ENCODE results near the gene SLC49A3. TPM values are rescaled to one million over a fixed set of nuclear protein-coding genes. Genes with fewer than 3 reads are reported as not detected.

The SLC49A3 gene
- total RNA-seq, 1 experiment from 2014 or later: 5.5 TPM

DNA sequence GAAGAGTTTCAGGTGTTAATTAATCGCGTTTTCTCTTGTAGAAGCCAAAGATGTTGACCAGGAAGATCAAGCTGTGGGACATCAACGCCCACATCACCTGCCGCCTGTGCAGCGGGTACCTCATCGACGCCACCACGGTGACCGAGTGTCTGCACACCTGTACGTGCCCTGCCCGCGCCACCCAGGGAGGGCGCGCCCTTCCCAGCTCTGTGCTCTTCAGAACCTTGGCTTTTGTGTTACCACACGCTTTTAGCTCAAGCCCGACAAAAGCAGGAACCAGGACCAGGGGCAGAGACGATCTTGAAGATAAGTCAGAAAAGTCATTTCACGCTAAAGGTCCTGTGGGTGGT, 44.7 kb upstream of the SLC49A3 start:
- H4K20me1 ChIP-seq (ENCODE audit: insufficient read depth): no peaks in the 10 kb centered on the region
- ChIA-PET RAD21 (ENCODE audit: low non-redundant PET in 1 of 2, low total read pairs in 2 of 2, uncharacterized antibody in 2 of 2, unreplicated experiment in 2 of 2) (no interaction called here), CTCF (no interaction called here), POLR2A (no interaction called here)
- intact Hi-C loops (cut with micrococcal nuclease): no loop called here
- H3K27ac ChIP-seq (ENCODE audit: low read depth, low read length): no peak overlapping the region
- H3K4me3 ChIP-seq (replicated peaks in 1 of 2; ENCODE audit: low read depth in 1 of 2, low read length in 2 of 2): no peak overlapping the region
- no TSS peak for BruUV-seq (replicated peaks)
- H3K4me1 ChIP-seq (ENCODE audit: control insufficient read depth in 1 of 2, insufficient read depth in 2 of 2, low read length in 2 of 2): no peaks in the 10 kb centered on the region
- no peak for ATAC-seq
- H3K79me2 ChIP-seq (ENCODE audit: insufficient read depth, low read length): peaks cover 5% of the 10 kb centered on the region
- no peak for DNase-seq (ENCODE audit: low read depth, low spot score)
- no peak overlapping the region for H3K4me2 ChIP-seq (ENCODE audit: low read length)
- H3K27me3 ChIP-seq (ENCODE audit: insufficient read depth, low read length): no peaks in the 10 kb centered on the region
- TF ChIP-seq EGR1 (IDR thresholded peaks at IDR 0.05; ENCODE audit: low read depth) (no peak), ZFX (IDR thresholded peaks at IDR 0.05) (no peak), CBX3 (IDR thresholded peaks at IDR 0.05; ENCODE audit: low read depth) (no peak), ZNF274 (IDR thresholded peaks at IDR 0.05; ENCODE audit: low read depth, low read length) (no peak), ELF1 (IDR thresholded peaks at IDR 0.05; ENCODE audit: borderline replicate concordance, low read depth) (no peak)
- TF ChIP-seq, protein P1, sequence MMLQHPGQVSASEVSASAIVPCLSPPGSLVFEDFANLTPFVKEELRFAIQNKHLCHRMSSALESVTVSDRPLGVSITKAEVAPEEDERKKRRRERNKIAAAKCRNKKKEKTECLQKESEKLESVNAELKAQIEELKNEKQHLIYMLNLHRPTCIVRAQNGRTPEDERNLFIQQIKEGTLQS (IDR thresholded peaks at IDR 0.05): no peak
- H2AFZ ChIP-seq (ENCODE audit: low read depth, low read length, poor library complexity, severe bottlenecking): no peak overlapping the region
- no peaks in the 10 kb centered on the region for H3K9me3 ChIP-seq (ENCODE audit: control insufficient read depth in 1 of 2, insufficient read depth in 1 of 2, low read depth in 1 of 2, low read length in 2 of 2)
- H3K9ac ChIP-seq (ENCODE audit: low read length): no peak overlapping the region
- H3K36me3 ChIP-seq (ENCODE audit: control insufficient read depth in 1 of 2, insufficient read depth in 2 of 2, low read length in 2 of 2): peaks cover 16 to 35% of the 10 kb centered on the region in 2 experiments
- no peaks in the 10 kb centered on the region for H3K9me2 ChIP-seq (ENCODE audit: insufficient read depth)

DNA sequence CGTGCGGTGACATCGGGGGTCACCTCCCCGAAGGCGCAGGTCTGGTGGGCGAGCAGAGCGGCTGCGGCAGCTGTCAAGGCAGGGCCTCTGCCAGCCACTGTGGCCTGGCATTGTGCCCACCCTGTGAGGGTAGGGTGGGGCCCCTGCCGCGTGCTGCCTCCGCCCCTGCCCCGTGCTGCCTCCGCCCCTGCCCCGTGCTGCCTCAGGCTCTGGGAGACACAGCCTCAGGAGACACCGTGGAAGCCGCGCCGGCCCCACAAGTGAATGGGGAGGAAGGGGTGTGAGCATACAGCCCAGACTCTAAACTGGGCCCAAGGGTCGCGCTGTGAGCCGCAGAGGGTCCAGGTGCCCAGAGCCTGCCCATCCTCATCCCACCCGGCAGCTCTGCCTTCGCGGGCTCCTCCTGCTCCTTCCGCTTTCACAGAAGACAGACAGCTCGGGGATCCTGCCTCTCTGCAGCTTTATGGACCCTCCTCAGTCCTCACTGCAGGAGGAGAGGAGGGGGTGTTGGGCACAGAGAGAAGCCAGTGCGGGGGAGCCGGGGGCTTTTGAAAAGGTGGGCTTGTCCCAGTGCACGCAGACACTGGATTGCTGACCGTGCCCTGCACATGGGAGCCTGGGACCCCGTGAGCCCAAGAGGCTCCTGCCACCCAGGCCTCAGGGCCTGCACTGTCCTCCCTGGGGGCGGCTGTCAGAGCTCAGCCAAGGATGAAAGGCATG, 44.1 kb upstream of the SLC49A3 start:
- CTCF ChIA-PET: no interaction called here

More for the DNA sequence above, 44.1 kb upstream of the SLC49A3 start:
- no peaks in the 10 kb centered on the region for H3K9me3 ChIP-seq (ENCODE audit: control insufficient read depth in 1 of 2, insufficient read depth in 1 of 2, low read depth in 1 of 2, low read length in 2 of 2)
- no peaks in the 10 kb centered on the region for H3K4me1 ChIP-seq (ENCODE audit: control insufficient read depth in 1 of 2, insufficient read depth in 2 of 2, low read length in 2 of 2)
- no peak for ATAC-seq
- no peak for DNase-seq (ENCODE audit: low read depth, low spot score)
- H3K4me3 ChIP-seq (replicated peaks in 1 of 2; ENCODE audit: low read depth in 1 of 2, low read length in 2 of 2): no peak overlapping the region
- H3K36me3 ChIP-seq (ENCODE audit: control insufficient read depth in 1 of 2, insufficient read depth in 2 of 2, low read length in 2 of 2): peaks cover 16 to 35% of the 10 kb centered on the region in 2 experiments
- no peak overlapping the region for H3K9ac ChIP-seq (ENCODE audit: low read length)
- no peak for TF ChIP-seq POLR2AphosphoS5 (IDR thresholded peaks at IDR 0.05; ENCODE audit: low read depth, low read length)
- TF ChIP-seq RAD21 (IDR thresholded peaks at IDR 0.05; ENCODE audit: low read depth): no peak
- TF ChIP-seq SRF (IDR thresholded peaks at IDR 0.05; ENCODE audit: low read depth): no peak
- no peak for TF ChIP-seq JUND (IDR thresholded peaks at IDR 0.05)
- TF ChIP-seq TCF7L2 (IDR thresholded peaks at IDR 0.05; ENCODE audit: borderline replicate concordance, extremely low read depth, insufficient read depth, insufficient read length): no peak
- TF ChIP-seq ZNF274 (IDR thresholded peaks at IDR 0.05; ENCODE audit: low read depth, low read length): no peak
- TF ChIP-seq EZH2phosphoT487 (IDR thresholded peaks at IDR 0.05; ENCODE audit: borderline replicate concordance): no peak
- TF ChIP-seq YY1 (IDR thresholded peaks at IDR 0.05; ENCODE audit: extremely low read depth, insufficient replicate concordance, low read depth, low read length): no peak
- TF ChIP-seq, protein P2, sequence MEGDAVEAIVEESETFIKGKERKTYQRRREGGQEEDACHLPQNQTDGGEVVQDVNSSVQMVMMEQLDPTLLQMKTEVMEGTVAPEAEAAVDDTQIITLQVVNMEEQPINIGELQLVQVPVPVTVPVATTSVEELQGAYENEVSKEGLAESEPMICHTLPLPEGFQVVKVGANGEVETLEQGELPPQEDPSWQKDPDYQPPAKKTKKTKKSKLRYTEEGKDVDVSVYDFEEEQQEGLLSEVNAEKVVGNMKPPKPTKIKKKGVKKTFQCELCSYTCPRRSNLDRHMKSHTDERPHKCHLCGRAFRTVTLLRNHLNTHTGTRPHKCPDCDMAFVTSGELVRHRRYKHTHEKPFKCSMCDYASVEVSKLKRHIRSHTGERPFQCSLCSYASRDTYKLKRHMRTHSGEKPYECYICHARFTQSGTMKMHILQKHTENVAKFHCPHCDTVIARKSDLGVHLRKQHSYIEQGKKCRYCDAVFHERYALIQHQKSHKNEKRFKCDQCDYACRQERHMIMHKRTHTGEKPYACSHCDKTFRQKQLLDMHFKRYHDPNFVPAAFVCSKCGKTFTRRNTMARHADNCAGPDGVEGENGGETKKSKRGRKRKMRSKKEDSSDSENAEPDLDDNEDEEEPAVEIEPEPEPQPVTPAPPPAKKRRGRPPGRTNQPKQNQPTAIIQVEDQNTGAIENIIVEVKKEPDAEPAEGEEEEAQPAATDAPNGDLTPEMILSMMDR (IDR thresholded peaks at IDR 0.05 in 2 of 3, conservative IDR thresholded peaks at IDR 0.05 in 1 of 3; ENCODE audit: borderline replicate concordance in 1 of 3, insufficient read depth in 1 of 3, low read depth in 2 of 3, low read length in 2 of 3): no peak
- no peak for TF ChIP-seq ELF1 (IDR thresholded peaks at IDR 0.05; ENCODE audit: borderline replicate concordance, low read depth)
- TF ChIP-seq POLR2A (IDR thresholded peaks at IDR 0.05; ENCODE audit: borderline replicate concordance, extremely low read depth, insufficient read depth, insufficient read length): no peak
- TF ChIP-seq CEBPB (IDR thresholded peaks at IDR 0.05; ENCODE audit: low read depth): no peak
- TF ChIP-seq, protein P3, sequence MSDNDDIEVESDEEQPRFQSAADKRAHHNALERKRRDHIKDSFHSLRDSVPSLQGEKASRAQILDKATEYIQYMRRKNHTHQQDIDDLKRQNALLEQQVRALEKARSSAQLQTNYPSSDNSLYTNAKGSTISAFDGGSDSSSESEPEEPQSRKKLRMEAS (IDR thresholded peaks at IDR 0.05): no peak
- TF ChIP-seq SIN3A (IDR thresholded peaks at IDR 0.05; ENCODE audit: low read depth): no peak
- no peak for TF ChIP-seq SP1 (IDR thresholded peaks at IDR 0.05; ENCODE audit: low read depth)
- no peak overlapping the region for H3K4me2 ChIP-seq (ENCODE audit: low read length)
- no peaks in the 10 kb centered on the region for H4K20me1 ChIP-seq (ENCODE audit: insufficient read depth)
- no TSS peak for BruUV-seq (replicated peaks)
- no peak overlapping the region for H3K27ac ChIP-seq (ENCODE audit: low read depth, low read length)
- intact Hi-C loops (cut with micrococcal nuclease): no loop called here
- ChIA-PET POLR2A (no interaction called here), RAD21 (ENCODE audit: low non-redundant PET in 1 of 2, low total read pairs in 2 of 2, uncharacterized antibody in 2 of 2, unreplicated experiment in 2 of 2) (no interaction called here)
- no peak overlapping the region for H2AFZ ChIP-seq (ENCODE audit: low read depth, low read length, poor library complexity, severe bottlenecking)
- peaks cover 7% of the 10 kb centered on the region for H3K79me2 ChIP-seq (ENCODE audit: insufficient read depth, low read length)
- H3K9me2 ChIP-seq (ENCODE audit: insufficient read depth): no peaks in the 10 kb centered on the region
- H3K27me3 ChIP-seq (ENCODE audit: insufficient read depth, low read length): no peaks in the 10 kb centered on the region

All from HCT116 (cell line).